Activated naive CD8-positive, alpha-beta T cell treated with anti-CD3 and anti-CD28 coated beads for 36 hours (primary cell): ENCODE results near the gene CHCT1. TPM values are rescaled to one million over a fixed set of nuclear protein-coding genes. Genes with fewer than 3 reads are reported as not detected.

Source experiments
- DNase-seq: peaks from one replicate; pipeline ENCODE4 v3.0.0; 2021
- H3K27ac Mint-ChIP-seq: one replicate; pipeline ENCODE4 v1.8.0; 2022; ENCODE audit warnings: mild to moderate bottlenecking, moderate library complexity, mixed read lengths
- H3K27me3 Mint-ChIP-seq: one replicate; pipeline ENCODE4 v1.8.0; 2022; ENCODE audit warnings: mild to moderate bottlenecking, mixed read lengths
- H3K36me3 Mint-ChIP-seq: one replicate; pipeline ENCODE4 v1.8.0; 2021; ENCODE audit warnings: mild to moderate bottlenecking, mixed read lengths
- H3K4me1 Mint-ChIP-seq: one replicate; pipeline ENCODE4 v1.8.0; 2021; ENCODE audit warnings: mixed read lengths
- H3K4me3 Mint-ChIP-seq: one replicate; pipeline ENCODE4 v1.8.0; 2022; ENCODE audit warnings: mild to moderate bottlenecking, moderate library complexity, mixed read lengths
- H3K9me3 Mint-ChIP-seq: one replicate; pipeline ENCODE4 v1.8.0; 2022; ENCODE audit warnings: mixed read lengths
- total RNA-seq, 2 experiments: library from RNA; stranded (reverse); gene quantifications; one replicate each; pipeline ENCODE4 v1.2.3, GENCODE V29; 2021

Gene CHCT1
- total RNA-seq, 2 experiments from 2014 or later = 0.24 TPM; not detected in 1

DNA sequence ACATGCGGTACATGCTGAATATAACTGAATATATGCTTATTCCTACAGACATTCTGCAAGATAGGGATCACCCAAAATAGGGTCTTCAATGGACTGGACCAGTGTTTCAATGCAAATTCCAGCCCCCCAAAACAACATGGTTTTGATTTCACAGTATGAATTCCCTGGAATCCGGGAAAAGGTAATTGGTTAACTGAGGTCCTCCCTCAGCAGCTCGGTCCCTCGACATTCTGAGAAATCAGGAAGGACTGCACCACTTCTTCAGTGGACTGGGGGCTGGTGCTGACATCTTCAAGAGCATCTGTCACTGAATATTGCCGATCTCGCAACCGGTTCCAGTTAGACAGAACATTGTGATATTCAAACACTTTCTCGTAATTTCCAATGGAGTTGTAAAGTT lies 25.1 kb downstream of the CHCT1 start:
- Mint-ChIP-seq H3K9me3 (no peaks in the 10 kb centered on the region), H3K27me3 (no peaks in the 10 kb centered on the region), H3K4me3 (no peak overlapping the region), H3K36me3 (no peaks in the 10 kb centered on the region), H3K4me1 (no peaks in the 10 kb centered on the region), H3K27ac (no peak overlapping the region)
- DNase-seq = no peak

DNA sequence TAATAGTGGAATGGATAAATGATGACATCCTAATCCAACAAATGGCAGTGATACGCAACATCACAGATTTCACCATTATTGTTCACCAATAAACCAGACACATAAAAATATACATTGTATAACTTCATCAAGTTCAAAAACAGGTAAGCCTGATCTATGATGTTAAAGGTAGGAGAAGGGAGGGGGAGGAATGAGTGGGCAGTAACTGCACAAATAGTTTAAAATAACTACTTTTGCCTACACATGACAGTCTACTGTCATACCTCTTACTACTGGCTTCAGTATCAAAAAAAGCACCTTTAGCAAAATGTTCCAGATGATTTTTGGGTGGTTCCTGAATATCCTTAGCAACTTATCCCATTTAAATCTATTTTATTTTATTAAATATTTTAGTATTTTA lies 28.8 kb downstream of the CHCT1 start:
- Mint-ChIP-seq H3K4me3 (no peak overlapping the region), H3K4me1 (no peaks in the 10 kb centered on the region), H3K27ac (no peak overlapping the region), H3K9me3 (no peaks in the 10 kb centered on the region), H3K36me3 (peaks cover 3% of the 10 kb centered on the region), H3K27me3 (no peaks in the 10 kb centered on the region)
- DNase-seq = no peak

DNA sequence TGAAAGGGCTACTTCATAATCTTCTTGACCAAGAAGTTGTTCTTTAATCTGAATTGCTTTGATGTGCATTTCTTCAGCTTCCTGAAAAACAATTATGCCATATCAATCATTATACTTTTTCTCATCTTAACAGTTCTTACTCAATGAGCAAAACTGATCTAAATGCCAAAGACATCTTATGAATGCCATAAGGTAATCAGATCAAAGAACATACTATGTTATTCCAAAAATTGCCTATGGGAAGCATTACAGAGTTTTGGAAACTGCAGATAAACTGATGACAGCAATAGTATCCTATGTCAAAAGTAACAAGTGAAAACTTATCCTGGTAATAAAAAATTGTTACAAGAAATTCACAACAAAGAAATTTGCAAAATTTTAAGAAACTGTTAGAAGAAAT lies 29.7 kb downstream of the CHCT1 start:
- Mint-ChIP-seq H3K9me3 (no peaks in the 10 kb centered on the region), H3K36me3 (peaks cover 7% of the 10 kb centered on the region), H3K27ac (no peak overlapping the region), H3K27me3 (no peaks in the 10 kb centered on the region), H3K4me3 (no peak overlapping the region), H3K4me1 (no peaks in the 10 kb centered on the region)
- no peak for DNase-seq

DNA sequence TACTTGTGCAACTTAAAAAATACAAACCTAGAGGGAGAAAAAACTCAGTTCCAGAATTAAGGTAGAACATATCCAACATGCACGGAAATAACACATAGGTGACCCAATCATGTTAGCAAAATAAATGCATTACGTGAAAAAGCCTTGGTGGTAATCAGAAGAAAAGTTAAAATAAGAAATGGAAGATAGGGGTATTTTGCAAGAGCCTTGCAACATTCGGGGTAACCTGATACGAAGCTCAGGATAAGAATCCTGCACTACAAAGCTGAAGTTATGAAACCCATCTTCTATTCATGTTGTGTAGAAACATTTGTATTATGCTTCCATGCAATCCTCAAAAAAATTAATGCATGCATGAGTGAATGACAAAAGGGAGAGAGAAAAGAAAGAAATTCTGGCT lies 33.1 kb downstream of the CHCT1 start:
- H3K27ac Mint-ChIP-seq = no peak overlapping the region
- no peaks in the 10 kb centered on the region for H3K4me1 Mint-ChIP-seq
- H3K27me3 Mint-ChIP-seq = no peaks in the 10 kb centered on the region
- no peaks in the 10 kb centered on the region for H3K9me3 Mint-ChIP-seq
- DNase-seq = no peak
- no peak overlapping the region for H3K4me3 Mint-ChIP-seq
- peaks cover 18% of the 10 kb centered on the region for H3K36me3 Mint-ChIP-seq

DNA sequence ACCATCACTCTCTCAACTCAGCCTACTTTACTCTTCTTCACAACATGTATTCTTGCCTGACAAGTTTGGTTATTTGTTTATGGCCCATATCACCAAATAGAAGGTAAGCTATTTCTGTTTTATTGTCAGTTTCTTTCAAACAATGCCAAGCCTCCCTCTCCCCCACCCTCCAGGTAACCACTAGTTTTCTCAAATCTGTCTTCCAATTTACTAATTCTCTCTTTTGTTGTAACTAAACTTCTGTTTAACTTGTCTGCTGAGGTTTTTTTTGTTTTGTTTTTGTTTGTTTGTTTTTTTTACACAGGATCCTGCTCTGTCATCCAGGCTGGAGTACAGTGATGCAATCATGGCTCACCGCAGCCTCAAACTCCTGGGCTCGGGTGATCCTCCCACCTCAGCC lies 34.9 kb downstream of the CHCT1 start:
- H3K36me3 Mint-ChIP-seq = peaks cover 20% of the 10 kb centered on the region
- H3K4me1 Mint-ChIP-seq = no peaks in the 10 kb centered on the region
- no peak overlapping the region for H3K27ac Mint-ChIP-seq
- no peak overlapping the region for H3K4me3 Mint-ChIP-seq
- no peaks in the 10 kb centered on the region for H3K27me3 Mint-ChIP-seq
- no peak for DNase-seq
- H3K9me3 Mint-ChIP-seq = no peaks in the 10 kb centered on the region

DNA sequence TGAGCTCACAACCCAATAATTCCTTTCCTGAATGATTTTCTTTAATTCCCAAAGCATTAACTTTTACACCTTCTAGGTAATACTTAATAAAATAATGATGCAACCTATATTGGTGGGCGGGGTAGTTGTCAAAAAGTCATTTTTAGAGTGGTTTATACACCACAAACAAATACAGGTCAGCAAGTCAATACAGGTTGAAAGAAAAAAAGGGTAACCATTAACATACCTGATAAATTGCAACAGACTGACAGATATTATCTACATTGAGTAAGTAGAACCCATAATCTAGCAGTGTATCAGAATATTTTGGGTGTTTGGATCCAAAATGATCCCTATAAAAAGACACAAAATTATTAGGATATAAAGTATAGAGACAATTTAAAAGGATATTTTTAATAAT lies 39.3 kb downstream of the CHCT1 start:
- DNase-seq = no peak
- no peaks in the 10 kb centered on the region for H3K4me1 Mint-ChIP-seq
- H3K36me3 Mint-ChIP-seq = peaks cover 16% of the 10 kb centered on the region
- H3K27ac Mint-ChIP-seq = no peak overlapping the region
- H3K27me3 Mint-ChIP-seq = no peaks in the 10 kb centered on the region
- no peaks in the 10 kb centered on the region for H3K9me3 Mint-ChIP-seq
- H3K4me3 Mint-ChIP-seq = no peak overlapping the region

DNA sequence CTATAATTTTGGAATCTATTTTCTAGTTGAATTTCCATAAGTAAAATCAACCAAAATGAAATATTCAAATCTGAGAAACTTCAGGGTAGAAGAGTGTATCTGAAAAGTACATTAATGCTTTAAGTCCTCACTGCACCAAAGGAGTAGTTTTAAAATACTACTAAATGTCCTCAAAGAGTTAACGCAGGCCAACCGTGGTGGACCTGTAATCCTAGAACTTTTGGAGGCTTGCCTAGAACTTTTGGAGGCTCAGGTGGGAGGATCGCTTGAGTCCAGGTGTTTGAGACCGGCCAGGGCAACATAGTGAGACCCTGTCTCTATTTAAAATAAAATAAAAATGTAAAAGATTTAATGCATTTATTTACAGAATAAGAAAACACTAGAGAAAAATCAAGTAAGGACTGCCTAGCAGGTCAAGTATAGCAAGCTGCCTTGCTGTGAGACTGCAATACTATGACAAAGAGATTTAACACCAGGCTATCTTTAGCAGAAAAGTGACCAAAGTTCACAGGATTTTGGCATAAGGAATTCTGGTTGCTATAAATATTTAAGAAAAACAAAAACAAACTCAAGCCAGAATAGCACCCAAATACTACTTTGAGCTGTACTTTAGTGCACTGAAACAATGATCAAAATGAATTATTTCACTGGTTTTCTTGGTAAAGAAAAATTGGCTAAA lies 41.0 kb downstream of the CHCT1 start:
- H3K36me3 Mint-ChIP-seq = peaks cover 4% of the 10 kb centered on the region

DNA sequence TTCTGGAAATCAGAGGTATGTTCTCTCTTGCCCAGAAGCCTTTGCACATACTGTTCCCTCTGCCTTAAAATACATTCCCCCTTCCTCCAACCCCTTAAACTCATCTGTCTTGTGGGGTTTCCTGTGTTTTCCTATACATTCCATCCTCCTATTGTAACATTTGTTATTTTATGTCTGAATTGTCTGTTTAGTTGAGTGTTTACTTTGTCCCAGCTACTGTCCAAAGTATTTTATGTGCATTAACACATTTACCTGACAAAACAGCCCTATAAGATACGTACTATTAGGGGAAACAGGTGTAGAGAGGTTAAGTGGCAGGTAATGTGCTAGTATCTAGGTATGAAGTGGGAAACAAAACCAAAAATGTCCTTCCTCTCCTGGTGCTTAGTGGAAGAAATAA lies 42.1 kb downstream of the CHCT1 start:
- peaks cover 4% of the 10 kb centered on the region for H3K36me3 Mint-ChIP-seq
- H3K27ac Mint-ChIP-seq = no peak overlapping the region

More for the DNA sequence above, 41.0 kb downstream of the CHCT1 start:
- no peaks in the 10 kb centered on the region for H3K27me3 Mint-ChIP-seq
- no peaks in the 10 kb centered on the region for H3K4me1 Mint-ChIP-seq
- no peak overlapping the region for H3K27ac Mint-ChIP-seq
- H3K9me3 Mint-ChIP-seq = no peaks in the 10 kb centered on the region
- H3K4me3 Mint-ChIP-seq = no peak overlapping the region
- no peak for DNase-seq

DNA sequence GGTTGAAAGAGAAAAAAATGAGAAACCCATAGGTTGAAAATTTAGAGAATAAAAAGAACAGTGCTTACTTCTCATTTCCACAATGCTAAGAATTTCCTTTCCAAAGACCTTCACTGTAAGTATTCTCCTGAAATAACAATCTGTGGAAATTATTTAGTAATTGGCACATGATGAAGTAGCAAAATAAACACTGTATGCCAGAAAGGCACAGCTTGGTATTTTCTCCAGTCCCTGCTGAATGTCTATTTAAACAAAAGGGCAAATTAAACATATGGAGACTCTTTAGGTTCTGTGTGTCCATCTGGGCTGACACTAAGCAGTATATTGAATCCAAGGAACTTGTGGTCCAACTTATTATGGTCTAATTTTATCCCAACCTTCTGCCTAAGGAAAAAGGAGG lies 46.1 kb downstream of the CHCT1 start:
- H3K9me3 Mint-ChIP-seq = peaks cover 2% of the 10 kb centered on the region
- H3K4me3 Mint-ChIP-seq = no peak overlapping the region
- H3K27me3 Mint-ChIP-seq = no peaks in the 10 kb centered on the region
- no peak overlapping the region for H3K27ac Mint-ChIP-seq
- H3K4me1 Mint-ChIP-seq = peaks cover 6% of the 10 kb centered on the region
- H3K36me3 Mint-ChIP-seq = peaks cover 25% of the 10 kb centered on the region
- DNase-seq = no peak

More for the DNA sequence above, 42.1 kb downstream of the CHCT1 start:
- Mint-ChIP-seq H3K9me3 (no peaks in the 10 kb centered on the region), H3K4me1 (no peaks in the 10 kb centered on the region), H3K27me3 (no peaks in the 10 kb centered on the region), H3K4me3 (no peak overlapping the region)
- no peak for DNase-seq

DNA sequence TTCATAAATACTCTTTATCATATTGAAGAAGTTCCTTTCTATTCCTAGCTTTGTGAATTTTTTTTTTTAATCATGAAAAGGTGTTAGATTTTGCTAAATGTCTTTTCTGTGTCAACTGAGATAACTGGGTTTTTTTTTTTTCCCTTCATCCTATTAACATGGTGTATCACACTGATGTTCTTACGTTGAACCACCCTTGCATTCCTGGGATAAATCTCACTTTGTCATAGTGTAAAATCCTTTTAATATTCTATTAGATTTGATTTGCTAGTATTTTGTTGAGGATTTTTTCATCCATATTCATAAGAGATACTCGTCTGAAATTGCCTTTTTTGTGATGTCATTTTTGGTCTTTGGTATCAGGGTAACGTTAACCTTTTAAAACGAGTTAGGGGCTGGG lies 49.2 kb downstream of the CHCT1 start:
- Mint-ChIP-seq H3K4me3 (no peak overlapping the region), H3K4me1 (peaks cover 6% of the 10 kb centered on the region), H3K9me3 (peaks cover 2% of the 10 kb centered on the region), H3K27ac (no peak overlapping the region), H3K27me3 (no peaks in the 10 kb centered on the region), H3K36me3 (peaks cover 23% of the 10 kb centered on the region)
- no peak for DNase-seq

DNA sequence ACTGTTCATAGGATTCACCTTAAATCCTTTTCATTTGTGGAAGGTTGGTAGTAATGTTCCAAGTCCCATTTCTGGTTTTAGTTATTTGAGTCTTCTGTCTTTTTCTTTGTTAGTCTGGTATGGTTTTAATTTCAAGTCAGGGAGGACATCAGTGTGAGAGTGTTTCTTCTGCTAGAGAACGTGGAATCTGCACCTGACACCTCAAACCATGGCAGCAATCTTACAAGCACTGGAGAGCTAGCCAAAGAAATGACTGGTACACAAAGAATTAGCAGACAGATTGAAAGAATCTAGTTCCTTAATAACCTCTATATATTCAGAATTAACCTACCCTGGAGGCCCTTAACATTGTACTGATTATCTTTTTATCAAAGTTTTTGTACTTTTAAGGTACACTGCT lies 50.2 kb downstream of the CHCT1 start:
- Mint-ChIP-seq H3K4me3 (no peak overlapping the region), H3K4me1 (peaks cover 6% of the 10 kb centered on the region), H3K36me3 (peaks cover 26% of the 10 kb centered on the region), H3K9me3 (peaks cover 2% of the 10 kb centered on the region), H3K27ac (no peak overlapping the region), H3K27me3 (no peaks in the 10 kb centered on the region)
- no peak for DNase-seq

DNA sequence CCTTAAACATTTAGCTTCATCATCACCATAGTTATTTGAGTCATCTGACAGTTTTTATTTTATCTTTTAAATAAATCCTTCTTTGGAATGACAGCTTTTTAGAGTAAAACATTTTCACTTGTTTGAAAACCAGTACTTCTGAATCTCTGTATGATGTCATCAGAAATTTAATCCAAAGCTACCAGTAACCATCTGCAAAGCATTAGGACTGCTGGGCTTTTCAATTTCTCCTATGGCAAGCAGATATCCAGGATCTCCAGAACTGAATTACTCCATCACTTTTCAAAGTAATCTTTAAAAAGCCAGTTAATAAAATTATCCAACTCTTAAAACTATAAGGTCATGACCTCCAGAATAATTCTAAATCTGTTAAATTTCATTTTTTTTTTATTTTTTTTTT lies 51.5 kb downstream of the CHCT1 start:
- H3K36me3 Mint-ChIP-seq = peaks cover 26% of the 10 kb centered on the region
- peaks cover 6% of the 10 kb centered on the region for H3K4me1 Mint-ChIP-seq
- no peaks in the 10 kb centered on the region for H3K27me3 Mint-ChIP-seq
- no peak overlapping the region for H3K4me3 Mint-ChIP-seq
- H3K9me3 Mint-ChIP-seq = peaks cover 2% of the 10 kb centered on the region
- DNase-seq = no peak
- H3K27ac Mint-ChIP-seq = no peak overlapping the region

Other genes starting within 250 kb of the CHCT1 start
- 10 to 100 TPM; 26.6 to 26.7 TPM for gene USP32, start 30.4 kb upstream of the CHCT1 start, total RNA-seq
- gene APPBP2, start 103.8 kb downstream of the CHCT1 start, total RNA-seq = 10 to 100 TPM; 21.8 to 23.5 TPM
- 10 to 100 TPM; 11.6 to 12.9 TPM for gene PPM1D, start 177.7 kb downstream of the CHCT1 start, total RNA-seq